Stimulated activated CD4-positive, alpha-beta T cell treated with anti-CD3 and anti-CD28 coated beads, Interleukin-15, amount 100 ng/mL, for 24 hours (primary cell): Measurements from ENCODE around the gene FYB2.

Experiments used
- DNase-seq: peaks from one replicate; pipeline ENCODE4 v3.0.0-alpha.2; 2020

The FYB2 gene, protein sequence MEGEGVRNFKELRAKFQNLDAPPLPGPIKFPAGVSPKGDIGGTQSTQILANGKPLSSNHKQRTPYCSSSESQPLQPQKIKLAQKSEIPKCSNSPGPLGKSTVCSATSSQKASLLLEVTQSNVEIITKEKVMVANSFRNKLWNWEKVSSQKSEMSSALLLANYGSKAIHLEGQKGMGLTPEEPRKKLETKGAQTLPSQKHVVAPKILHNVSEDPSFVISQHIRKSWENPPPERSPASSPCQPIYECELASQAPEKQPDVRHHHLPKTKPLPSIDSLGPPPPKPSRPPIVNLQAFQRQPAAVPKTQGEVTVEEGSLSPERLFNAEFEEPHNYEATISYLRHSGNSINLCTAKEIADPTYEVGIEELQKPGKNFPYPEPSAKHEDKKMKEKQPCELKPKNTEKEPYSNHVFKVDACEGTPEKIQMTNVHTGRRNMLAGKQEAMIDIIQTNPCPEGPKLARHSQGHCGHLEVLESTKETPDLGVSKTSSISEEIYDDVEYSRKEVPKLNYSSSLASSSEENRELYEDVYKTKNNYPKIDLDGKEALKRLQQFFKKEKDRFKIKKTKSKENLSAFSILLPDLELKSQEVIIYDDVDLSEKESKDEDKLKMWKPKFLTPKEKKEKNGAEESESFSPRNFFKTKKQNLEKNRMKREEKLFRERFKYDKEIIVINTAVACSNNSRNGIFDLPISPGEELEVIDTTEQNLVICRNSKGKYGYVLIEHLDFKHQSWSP

DNA sequence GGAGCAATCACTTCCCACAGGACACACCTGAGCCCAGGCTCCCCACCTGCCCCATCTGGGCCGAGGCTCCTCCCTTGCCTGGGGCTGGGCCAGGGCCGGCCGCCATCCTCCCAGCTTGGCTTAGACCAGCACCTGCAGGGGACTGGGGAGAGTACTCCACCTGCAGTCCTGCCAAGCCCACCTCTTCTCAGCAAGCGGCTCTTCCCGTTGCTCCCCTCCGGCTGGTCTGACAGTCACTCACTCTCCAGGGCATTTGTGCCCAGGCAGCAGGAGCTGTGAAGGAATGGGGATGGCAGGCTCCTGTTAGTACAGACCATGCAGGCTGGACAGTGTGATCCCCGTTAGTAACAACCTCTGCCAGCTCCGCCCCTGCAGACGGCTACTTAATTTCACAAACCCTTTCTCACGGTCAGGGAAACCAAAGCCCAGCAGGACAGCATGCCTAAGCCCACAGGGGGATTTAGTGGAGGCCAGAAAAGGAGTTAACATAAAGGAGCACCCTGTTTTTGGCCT, at the start of gene FYB2:
FYB2 (minus strand) TSS at position 18 of the 513 bp plus-strand sequence. CDS start 114 bp downstream, outside the sequence.
- no peak for DNase-seq

DNA sequence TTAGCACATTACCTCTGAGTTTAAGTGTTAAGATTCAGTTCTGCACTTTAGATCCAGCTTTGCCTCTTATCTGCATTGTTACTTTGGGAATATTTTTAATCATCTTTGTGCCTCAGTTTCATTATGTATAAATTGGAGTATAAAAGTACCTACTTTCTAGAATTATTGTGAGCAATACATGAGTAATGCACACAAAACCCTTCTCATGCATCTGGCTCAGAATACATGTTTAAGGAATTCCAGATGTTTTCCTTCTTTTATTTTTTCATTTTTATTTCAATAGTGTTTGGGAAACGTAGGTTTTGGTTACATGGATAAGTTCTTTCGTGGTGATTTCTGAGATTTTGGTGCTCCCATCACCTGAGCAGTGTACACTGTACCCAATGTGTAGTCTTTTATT, 49.6 kb upstream of the FYB2 start:
- no peak for DNase-seq

DNA sequence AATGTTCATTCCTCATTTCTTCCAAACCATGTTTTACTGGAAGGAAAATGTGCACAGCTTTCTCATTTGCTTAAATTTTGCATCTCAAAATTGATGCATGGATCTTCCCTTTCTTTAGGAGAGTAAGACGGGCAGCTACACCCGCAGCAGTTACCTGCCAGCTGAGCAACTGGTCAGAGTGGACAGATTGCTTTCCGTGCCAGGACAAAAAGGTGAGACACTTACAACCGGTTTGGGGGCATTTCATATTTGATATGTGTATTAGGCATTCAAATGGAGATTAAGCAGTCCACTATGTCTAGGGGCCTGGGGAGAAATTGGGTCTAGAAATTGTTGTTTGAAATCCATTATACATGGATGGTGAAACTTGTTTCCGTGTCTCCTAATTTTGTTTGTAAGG, 48.3 kb upstream of the FYB2 start:
- DNase-seq: no peak

DNA sequence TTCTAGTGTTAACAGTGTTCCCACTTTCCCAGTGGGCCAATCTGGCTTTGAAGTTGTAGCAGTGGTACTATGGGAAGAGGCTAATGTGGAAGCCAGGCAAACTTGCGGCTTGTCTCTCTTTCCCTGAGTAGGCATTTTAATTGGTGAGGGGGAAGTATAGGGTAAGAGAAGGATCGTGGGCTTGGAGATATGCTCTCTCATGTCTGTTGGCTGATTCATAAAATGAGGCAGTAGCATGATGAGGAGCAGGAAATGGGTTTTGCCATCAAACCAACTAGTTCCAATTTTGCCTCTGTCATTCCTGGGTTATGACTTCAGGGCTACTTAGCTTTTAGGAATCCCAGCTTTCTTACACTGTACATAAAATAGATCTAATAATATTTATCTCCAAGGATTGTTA, 47.5 kb upstream of the FYB2 start:
- no peak for DNase-seq

DNA sequence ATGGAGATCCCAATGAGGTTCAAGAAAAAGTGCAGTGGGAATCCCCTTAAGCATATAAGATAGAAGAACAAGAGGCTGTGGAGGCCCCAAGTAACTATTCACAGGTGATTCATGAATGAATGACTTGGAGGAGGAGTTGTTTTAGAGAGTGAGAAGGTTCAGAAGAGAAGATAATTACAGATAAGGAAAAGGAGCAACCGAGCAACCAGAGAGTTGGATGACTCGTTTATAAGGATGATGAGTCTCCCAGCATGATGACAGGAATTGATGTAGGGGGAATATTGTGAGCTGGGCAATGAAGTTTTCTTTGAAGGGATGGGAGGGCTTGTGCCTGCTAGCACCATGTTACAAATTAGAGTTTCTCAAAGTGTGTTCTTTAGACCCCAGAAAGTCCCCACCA, 45.2 kb upstream of the FYB2 start:
- DNase-seq: no peak

DNA sequence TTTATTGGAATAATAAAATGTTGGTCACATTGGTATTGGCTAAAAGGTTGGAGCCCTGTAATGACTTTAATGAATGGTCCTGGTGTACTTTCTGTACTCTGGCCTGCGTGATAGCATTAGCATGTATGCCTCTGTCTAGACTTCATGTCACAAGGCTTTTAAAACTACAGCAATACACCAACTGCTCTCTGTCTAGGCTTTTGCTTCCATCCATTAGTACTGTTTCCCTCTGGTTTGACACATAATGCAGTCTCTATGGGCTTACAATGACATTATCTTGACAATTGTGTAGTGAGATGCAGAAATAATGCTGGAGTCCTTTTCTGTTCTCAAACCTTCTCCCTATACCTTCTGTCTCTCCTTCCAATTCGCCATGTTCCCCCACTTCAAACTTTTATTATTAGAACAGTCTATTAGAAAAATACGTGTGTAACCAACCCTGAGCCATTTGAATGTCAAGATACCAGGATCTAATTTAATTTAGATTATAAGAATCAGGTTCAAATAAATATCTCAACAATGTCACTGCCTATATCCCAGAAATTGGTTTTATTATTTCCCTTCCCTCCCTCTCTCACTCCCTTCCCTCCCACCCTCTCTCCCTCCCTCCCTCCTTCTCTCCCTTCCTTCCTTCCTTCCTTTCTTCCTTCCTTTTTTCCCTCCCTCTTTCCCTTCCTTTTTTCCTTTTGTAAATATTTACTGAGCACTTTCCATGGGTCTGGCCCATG, 44.2 kb upstream of the FYB2 start:
- DNase-seq: no peak

DNA sequence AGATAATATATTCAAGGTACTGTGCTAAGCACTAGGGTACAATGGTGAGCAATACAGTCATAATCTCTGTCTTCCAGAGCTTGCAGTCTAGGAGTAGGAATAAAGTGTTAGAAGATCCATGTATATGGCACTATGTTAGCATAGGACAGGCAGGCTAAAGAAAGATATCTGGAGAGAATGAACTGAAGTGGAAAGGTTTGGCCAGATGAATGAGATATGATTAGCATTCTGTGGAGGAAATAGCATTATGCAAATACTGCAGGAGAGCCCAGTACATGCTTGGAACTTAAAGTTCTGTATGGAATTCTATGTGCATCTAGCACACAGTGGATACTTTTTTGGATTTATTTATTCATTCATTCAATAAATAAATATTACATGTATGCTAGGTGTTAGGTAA, 40.1 kb upstream of the FYB2 start:
- no peak for DNase-seq

DNA sequence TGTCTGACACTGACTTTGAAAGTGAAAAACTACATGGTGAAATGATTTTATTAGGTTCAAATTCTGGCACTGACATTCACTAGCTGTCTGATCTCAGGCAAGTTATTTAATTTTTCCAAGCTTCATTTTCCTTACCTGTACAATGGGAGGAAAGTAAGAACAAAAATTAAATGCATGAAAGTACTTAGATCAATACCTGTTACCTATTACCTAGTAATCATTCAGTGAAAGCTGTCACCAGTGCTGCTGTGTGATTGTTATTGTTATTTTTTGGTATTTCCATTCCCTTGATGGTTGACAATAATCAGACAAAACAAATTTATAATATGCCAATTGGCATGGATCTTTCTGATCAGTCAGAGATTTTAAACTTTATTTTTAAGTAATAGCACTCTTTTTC, 37.0 kb upstream of the FYB2 start:
- no peak for DNase-seq

DNA sequence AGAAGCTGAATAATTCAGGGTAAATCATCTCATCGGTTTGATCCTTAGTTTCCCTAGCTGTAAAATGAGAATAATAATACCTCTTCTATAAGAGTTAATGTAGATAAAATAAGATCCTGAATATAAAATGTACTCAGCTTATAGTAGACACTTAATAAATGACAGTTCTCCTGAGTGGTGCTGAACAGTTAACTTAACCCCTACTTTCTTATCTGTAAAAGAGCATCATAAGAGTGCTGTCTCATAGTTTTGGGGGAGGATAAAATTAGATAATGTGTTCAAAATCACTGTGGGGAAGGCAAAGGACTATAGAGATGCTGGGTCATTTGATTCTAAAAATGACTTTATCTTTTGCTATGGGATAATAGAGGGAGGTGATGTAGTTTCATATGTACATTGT, 36.0 kb upstream of the FYB2 start:
- DNase-seq: no peak

DNA sequence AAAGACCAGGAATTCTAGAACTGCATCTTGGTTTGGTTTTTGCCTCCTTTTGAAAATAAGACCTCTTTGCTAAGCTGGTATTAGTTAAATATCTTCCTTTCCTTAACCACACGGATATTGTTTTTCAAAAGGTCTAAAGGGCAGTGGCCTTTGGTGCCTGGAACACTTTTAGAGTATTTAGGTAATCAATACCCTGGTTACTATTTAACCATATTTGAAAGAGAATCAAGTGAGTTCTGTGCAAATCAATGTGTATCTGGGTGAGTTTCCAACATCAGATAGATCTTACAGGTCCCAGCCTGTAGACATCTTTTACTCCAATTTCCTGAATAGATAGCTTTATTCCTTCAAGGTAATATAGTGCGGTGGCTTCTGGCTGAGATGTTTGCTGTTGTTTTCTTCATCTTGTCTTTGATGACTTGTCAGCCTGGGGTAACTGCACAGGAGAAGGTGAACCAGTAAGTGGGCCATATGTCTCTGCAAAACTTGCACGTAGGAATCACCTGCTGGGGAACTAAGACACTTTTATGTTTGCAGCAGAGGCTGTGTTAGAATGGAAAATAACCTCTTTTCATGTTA, 35.4 kb upstream of the FYB2 start, which contains the start of gene C8A:
C8A (plus strand) TSS at position 277 of the 579 bp plus-strand sequence; CDS start at position 382, 105 bp downstream.
- DNase-seq: no peak

DNA sequence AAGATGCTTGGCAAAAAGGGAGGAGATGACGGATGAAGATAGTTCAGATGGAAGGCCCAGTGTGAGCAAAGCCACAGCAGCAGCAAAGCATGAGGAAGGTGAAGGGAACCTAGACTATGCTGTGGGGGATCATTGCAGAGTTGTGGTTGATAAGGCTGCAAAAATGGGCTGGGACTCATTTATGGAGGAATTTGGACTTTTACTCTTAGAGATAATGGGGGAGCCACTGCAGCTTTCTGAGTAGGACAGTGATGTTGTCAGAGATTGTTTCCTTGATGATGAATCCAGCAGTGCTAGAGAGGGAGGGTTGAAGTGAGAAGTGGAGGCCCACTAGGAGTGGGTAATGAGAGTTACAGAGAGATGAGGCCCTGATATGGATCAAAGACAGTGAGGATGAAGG, 33.3 kb upstream of the FYB2 start:
- no peak for DNase-seq

DNA sequence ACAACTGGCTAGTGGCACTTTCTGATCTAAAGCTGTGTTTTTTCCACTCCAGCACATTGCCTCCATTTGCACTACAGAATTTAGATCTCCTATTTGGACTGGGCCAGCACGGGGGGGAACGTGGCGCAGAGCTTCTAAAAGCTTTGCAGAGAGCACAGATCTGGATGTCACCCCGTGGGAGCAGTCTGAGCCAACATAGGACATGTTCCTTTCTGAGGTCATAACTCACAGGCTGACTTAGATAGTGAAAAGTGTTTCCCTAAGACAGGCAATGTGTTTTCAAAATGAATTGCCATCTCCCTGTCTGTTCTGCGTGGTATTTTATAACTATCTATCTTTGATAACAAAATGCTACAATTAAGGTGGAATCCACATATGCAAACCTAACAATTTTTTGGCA, 31.7 kb upstream of the FYB2 start:
- no peak for DNase-seq

DNA sequence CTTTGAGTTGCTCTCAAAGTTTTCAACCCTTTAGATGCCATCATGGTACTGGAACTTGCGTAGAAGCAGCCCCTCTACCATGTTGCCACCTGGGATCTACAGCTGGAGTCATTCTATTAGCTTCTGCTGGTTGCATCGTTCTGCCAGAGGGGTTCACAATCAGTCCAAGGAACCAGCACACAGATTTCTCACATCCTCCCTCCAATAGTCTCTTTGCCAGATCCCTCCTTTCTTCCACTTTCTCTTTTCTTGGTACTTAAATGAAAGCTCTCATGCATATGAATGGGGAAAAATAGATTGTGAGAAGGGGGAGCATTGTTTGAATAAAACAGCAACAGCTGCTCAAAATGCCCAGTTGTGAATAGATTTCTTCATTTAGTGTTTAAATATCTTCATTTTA, 31.2 kb upstream of the FYB2 start:
- DNase-seq: no peak

DNA sequence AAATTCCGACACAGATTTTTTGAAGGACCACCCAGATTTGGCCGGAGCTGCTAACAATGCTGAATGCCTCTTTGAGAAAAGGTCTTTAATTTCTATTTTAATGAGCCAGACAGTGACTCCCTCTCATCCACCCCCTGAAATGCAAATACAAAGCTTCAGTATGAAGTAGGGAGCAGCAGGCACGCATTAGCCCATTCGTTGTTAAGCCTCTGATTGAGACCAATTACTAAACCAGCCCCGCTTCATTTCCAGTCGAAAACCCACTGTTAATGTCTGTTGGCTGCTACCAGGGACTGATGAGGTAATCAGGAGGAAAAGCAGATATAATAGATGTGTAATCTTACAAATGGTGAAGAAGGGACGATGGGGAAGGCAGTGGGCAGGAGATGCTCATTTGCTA, 30.5 kb upstream of the FYB2 start:
- no peak for DNase-seq

DNA sequence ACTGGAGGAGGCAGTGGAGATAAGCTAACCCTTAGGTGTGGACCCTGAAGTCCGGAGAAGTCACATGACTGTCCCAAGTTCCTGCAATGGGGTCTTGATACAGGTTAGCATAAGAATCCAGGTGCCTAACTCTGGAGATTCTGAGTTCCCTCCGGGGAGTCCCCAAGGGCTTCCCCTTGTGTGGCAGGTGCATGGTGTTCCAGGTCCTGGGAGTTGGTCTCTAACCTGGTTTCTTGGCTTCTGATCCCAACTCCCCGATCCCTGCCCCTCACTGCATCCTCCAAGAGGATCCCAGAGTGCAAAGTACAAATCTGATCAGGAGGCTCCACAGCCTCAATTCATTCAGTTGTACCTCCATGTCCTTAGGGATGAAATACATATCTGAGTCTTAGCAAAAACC, 26.1 kb upstream of the FYB2 start:
- no peak for DNase-seq

DNA sequence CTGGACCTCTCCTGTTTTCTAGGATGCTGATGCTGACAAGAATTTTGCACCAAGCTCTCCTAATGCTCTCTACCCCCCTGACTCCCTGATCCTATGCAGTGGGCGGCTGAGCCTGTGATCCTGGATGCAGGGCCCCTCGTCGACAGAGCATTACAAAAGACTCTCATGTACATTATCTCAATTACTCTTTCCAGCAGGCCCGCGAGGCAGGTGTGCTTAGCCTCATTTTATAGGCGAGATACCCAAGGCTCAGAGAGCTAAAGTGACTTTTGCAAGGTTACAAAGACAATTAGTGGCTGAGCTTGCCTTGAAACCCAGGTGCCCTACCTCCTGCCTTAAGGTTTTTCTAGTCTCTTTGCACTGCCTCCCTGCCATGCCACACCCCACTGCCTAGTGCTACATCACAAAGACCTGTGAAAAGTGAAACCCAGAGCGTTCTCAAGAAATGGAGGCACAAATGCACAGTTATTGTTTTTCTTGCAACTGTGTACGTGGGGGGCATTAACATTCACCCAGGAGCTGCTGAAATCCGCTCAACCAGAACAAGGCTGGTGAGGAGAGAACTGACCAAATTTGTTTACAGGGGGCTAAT, 25.4 kb upstream of the FYB2 start:
- DNase-seq: no peak

DNA sequence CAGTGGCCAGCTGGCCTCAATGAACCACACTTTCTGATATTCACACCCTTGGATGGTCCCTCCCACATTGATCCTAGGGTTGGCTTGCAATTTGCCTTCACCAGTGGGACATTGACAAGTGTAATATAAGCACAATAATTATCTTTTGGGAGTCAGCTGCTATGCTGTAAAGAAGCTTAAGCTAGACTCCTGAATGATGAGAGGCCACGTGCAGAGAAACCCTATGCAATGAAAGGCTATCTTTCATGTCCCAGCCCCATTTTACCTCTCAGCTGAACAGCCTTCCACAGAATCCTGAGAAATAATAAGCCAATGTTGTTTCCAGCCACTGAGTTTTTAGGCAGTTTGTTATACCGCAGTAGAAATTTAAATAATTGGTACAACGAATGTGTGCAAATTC, 24.3 kb upstream of the FYB2 start:
- no peak for DNase-seq

DNA sequence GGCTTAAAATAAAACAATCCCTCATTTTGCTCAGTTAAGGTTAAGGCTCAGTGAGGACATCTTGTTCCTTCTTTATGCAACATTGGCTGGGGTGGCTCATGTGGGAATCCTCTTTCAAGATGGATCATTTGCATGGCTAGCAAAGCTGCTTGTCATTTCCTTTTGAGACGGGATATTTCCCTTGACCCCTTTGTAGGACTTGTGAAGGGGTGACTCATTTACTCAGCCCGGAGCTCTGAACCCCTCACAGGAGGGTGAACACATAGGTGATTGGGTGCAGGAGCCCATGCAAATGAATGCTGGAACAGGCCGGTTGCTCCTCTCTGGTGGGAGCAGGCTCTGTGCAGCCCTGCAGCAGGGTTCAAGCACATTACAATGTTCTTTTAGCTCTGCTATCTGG, 19.6 kb upstream of the FYB2 start:
- DNase-seq: no peak

DNA sequence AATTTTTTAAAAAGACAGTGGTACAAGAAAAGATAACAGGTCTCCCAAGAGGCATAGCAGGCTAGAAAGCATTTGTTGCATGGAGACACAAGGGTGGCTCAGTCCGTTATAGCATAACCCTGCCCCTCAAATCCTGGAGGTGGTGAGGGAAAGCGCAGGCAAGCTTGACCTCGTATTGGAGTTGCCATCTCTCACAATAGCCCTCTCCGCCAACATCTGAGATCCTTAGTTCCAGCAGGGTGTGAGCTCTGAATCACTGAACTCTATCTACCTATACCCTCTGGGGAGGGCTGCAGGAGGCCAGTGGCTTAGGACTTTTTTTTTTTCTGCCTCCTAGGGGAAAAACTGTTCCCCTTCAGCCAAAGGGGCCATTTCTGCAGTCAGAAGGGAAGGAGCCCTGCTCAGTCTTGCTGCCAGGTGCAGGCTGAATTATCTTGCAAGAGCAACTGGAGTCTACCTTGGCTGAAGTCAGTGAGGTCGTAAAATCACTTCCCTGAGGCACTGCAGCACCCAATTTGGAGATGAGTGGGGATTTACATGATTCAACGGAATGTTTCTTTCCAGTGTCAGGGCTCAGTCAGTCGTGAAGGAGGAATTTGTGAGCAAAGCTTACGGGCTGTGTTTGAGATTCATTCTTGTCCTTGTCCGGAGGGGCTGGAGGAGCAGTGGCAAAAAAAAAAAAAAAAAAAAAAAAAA, 18.2 kb upstream of the FYB2 start:
- DNase-seq: no peak

DNA sequence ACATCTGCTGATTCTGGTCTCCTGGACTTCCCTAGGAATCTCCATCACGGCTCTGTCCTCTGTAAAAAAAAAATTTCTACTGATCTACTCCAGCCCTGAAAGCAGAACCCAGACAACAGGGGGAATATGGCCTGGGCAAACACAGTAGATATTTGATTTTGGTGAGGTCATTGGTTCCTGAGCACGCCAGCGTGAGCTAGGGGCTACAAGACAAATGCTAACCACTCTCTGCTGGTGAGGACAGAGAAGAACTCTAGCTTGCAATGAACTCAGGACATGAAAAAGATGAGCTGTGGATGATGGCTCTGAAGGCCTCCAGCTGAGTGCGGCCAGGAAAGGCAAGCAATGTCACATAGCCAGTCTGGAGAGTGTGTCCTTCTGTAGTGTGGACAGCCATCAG, 17.2 kb upstream of the FYB2 start:
- no peak for DNase-seq

DNA sequence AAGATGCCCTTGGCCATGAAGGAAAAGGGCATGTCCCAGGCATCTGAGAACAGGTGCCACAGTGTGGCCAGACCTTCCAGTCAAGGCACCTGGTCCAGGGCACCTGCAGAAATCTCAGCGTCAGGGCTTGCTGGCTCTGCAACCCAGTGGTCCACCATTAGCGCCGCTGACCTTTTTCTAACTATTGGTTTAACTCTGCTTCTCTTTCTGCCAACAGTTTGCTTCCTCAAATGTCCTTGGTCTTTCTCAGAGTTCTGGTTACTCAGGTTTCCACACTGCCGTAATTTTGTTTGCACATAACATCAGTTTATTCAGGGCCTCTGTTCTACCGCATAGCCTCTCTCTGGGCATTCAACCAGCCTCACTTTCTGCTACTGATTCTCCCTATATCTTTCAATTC, 16.5 kb upstream of the FYB2 start:
- no peak for DNase-seq
